Measurements from ENCODE around the gene COL4A2. TPM values are rescaled to one million over a fixed set of nuclear protein-coding genes. Genes with fewer than 3 reads are reported as not detected.

COL4A2 gene
- total RNA-seq, 3 donors from 2014 or later (not counting 1 experiment from before 2014, with no cell fraction given), result not detected

GRCh38 chr13:110304256-110304655, 2.8 kb upstream of the COL4A2 start:
- H3K27me3 Mint-ChIP-seq (ENCODE audit: low read depth in 2 of 2), result peaks cover 47 to 76% of the 10 kb centered on the region in 2 donors
- TF ChIP-seq, protein P1, sequence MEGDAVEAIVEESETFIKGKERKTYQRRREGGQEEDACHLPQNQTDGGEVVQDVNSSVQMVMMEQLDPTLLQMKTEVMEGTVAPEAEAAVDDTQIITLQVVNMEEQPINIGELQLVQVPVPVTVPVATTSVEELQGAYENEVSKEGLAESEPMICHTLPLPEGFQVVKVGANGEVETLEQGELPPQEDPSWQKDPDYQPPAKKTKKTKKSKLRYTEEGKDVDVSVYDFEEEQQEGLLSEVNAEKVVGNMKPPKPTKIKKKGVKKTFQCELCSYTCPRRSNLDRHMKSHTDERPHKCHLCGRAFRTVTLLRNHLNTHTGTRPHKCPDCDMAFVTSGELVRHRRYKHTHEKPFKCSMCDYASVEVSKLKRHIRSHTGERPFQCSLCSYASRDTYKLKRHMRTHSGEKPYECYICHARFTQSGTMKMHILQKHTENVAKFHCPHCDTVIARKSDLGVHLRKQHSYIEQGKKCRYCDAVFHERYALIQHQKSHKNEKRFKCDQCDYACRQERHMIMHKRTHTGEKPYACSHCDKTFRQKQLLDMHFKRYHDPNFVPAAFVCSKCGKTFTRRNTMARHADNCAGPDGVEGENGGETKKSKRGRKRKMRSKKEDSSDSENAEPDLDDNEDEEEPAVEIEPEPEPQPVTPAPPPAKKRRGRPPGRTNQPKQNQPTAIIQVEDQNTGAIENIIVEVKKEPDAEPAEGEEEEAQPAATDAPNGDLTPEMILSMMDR (IDR thresholded peaks at IDR 0.05), result no peak
- ATAC-seq (no peak), DNase-seq (no peak)
- no peaks in the 10 kb centered on the region for H3K4me1 Mint-ChIP-seq
- no peak overlapping the region for H3K27ac Mint-ChIP-seq
- 64% methylated on average over 4 of the region's 4 CpGs for WGBS (ENCODE audit: insufficient coverage)
- Histone ChIP-seq H3K4me3 (ENCODE audit: low read length) (no peak overlapping the region), H3K4me1 (ENCODE audit: control insufficient read depth, insufficient read depth, low read length) (no peaks in the 10 kb centered on the region), H3K27me3 (ENCODE audit: control insufficient read depth, insufficient read depth, low read length) (peaks cover 16% of the 10 kb centered on the region), H3K9me3 (ENCODE audit: control insufficient read depth, insufficient read depth, low read length) (no peaks in the 10 kb centered on the region), H3K36me3 (ENCODE audit: control insufficient read depth, insufficient read depth, low read length) (no peaks in the 10 kb centered on the region), H3K27ac (ENCODE audit: low read length) (no peak overlapping the region)
- no peaks in the 10 kb centered on the region for H3K9me3 Mint-ChIP-seq
- H3K4me3 Mint-ChIP-seq, result no peak overlapping the region
- intact Hi-C loops (cut with micrococcal nuclease), result no loop called here
- peaks cover 7% of the 10 kb centered on the region for H3K36me3 Mint-ChIP-seq

- Mint-ChIP-seq H3K36me3 (peaks cover 7% of the 10 kb centered on the region), H3K27me3 (ENCODE audit: low read depth in 2 of 2) (peaks cover 48 to 76% of the 10 kb centered on the region in 2 donors), H3K4me3 (no peak overlapping the region), H3K9me3 (no peaks in the 10 kb centered on the region), H3K27ac (no peak overlapping the region), H3K4me1 (no peaks in the 10 kb centered on the region)
- WGBS (ENCODE audit: insufficient coverage), result 71% methylated on average over 4 of the region's 4 CpGs
- Histone ChIP-seq H3K4me3 (ENCODE audit: low read length) (no peak overlapping the region), H3K9me3 (ENCODE audit: control insufficient read depth, insufficient read depth, low read length) (no peaks in the 10 kb centered on the region), H3K4me1 (ENCODE audit: control insufficient read depth, insufficient read depth, low read length) (no peaks in the 10 kb centered on the region), H3K36me3 (ENCODE audit: control insufficient read depth, insufficient read depth, low read length) (no peaks in the 10 kb centered on the region), H3K27ac (ENCODE audit: low read length) (no peak overlapping the region), H3K27me3 (ENCODE audit: control insufficient read depth, insufficient read depth, low read length) (peaks cover 16% of the 10 kb centered on the region)
- DNase-seq (no peak), ATAC-seq (no peak)
- intact Hi-C loops (cut with micrococcal nuclease), result no loop called here
- TF ChIP-seq, protein P1 (IDR thresholded peaks at IDR 0.05), result no peak
Measured at GRCh38 chr13:110305001-110305400, 2.1 kb upstream of the COL4A2 start.

GRCh38 chr13:110305544-110305943, 1.5 kb upstream of the COL4A2 start:
- peaks cover 50 to 77% of the 10 kb centered on the region in 2 donors for H3K27me3 Mint-ChIP-seq (ENCODE audit: low read depth in 2 of 2)

DNA sequence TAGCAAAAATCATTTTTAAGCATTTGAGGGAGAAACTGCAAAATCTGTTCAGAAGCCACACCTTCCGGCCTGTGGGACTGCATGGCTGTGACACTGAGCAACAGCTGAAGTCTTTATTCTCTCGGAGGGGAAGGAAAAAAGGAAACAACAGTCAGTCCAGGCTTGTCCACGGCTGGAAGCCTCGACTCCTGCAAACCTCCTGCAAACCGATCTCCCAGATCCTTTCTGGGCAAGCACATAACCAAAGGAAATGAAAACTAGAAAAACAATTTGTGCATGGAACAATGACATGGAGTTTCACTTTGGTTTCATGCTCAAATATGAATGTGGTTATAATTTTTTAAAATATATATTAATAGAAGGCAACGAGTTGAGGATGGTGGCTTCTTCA, 1.1 kb upstream of the COL4A2 start:
- no peak overlapping the region for H3K27ac Mint-ChIP-seq
- no peaks in the 10 kb centered on the region for H3K9me3 Mint-ChIP-seq
- peaks cover 50 to 78% of the 10 kb centered on the region in 2 donors for H3K27me3 Mint-ChIP-seq (ENCODE audit: low read depth in 2 of 2)
- TF ChIP-seq, protein P1 (IDR thresholded peaks at IDR 0.05), result no peak
- DNase-seq, result no peak
- H3K36me3 ChIP-seq (ENCODE audit: control insufficient read depth, insufficient read depth, low read length), result no peaks in the 10 kb centered on the region
- 0% methylated on average over 6 of the region's 6 CpGs for WGBS (ENCODE audit: insufficient coverage)
- H3K4me3 ChIP-seq (ENCODE audit: low read length), result no peak overlapping the region
- ATAC-seq, result no peak
- H3K4me1 Mint-ChIP-seq, result no peaks in the 10 kb centered on the region
- peaks cover 16% of the 10 kb centered on the region for H3K27me3 ChIP-seq (ENCODE audit: control insufficient read depth, insufficient read depth, low read length)
- no peak overlapping the region for H3K4me3 Mint-ChIP-seq
- no peaks in the 10 kb centered on the region for H3K4me1 ChIP-seq (ENCODE audit: control insufficient read depth, insufficient read depth, low read length)
- intact Hi-C loops (cut with micrococcal nuclease), result no loop called here
- no peak overlapping the region for H3K27ac ChIP-seq (ENCODE audit: low read length)
- H3K9me3 ChIP-seq (ENCODE audit: control insufficient read depth, insufficient read depth, low read length), result no peaks in the 10 kb centered on the region
- peaks cover 7% of the 10 kb centered on the region for H3K36me3 Mint-ChIP-seq

More at GRCh38 chr13:110305544-110305943, 1.5 kb upstream of the COL4A2 start:
- TF ChIP-seq, protein P1 (IDR thresholded peaks at IDR 0.05), result no peak
- ATAC-seq (no peak), DNase-seq (no peak)
- Histone ChIP-seq H3K9me3 (ENCODE audit: control insufficient read depth, insufficient read depth, low read length) (no peaks in the 10 kb centered on the region), H3K27ac (ENCODE audit: low read length) (no peak overlapping the region), H3K4me3 (ENCODE audit: low read length) (no peak overlapping the region), H3K36me3 (ENCODE audit: control insufficient read depth, insufficient read depth, low read length) (no peaks in the 10 kb centered on the region), H3K4me1 (ENCODE audit: control insufficient read depth, insufficient read depth, low read length) (no peaks in the 10 kb centered on the region), H3K27me3 (ENCODE audit: control insufficient read depth, insufficient read depth, low read length) (peaks cover 16% of the 10 kb centered on the region)
- H3K4me3 Mint-ChIP-seq, result no peak overlapping the region
- intact Hi-C loops (cut with micrococcal nuclease), result no loop called here
- WGBS (ENCODE audit: insufficient coverage), result 60% methylated on average over 1 of the region's 2 CpGs
- peaks cover 7% of the 10 kb centered on the region for H3K36me3 Mint-ChIP-seq
- H3K9me3 Mint-ChIP-seq, result no peaks in the 10 kb centered on the region
- H3K4me1 Mint-ChIP-seq, result no peaks in the 10 kb centered on the region
- no peak overlapping the region for H3K27ac Mint-ChIP-seq

Data from natural killer cell (primary cell).